ENCODE data around the gene EIPR1. TPM values are rescaled to one million over a fixed set of nuclear protein-coding genes. Genes with fewer than 3 reads are reported as not detected.
A peak's percentile ranks its signal among the peaks of the same experiment; 100 is the strongest.

The EIPR1 gene
- total and polyA plus RNA-seq, 2 of the 13 experiments (the other 11 are each of a cell fraction or from before 2014, with no cell fraction given), result 70.0 to 96.3 TPM

DNA sequence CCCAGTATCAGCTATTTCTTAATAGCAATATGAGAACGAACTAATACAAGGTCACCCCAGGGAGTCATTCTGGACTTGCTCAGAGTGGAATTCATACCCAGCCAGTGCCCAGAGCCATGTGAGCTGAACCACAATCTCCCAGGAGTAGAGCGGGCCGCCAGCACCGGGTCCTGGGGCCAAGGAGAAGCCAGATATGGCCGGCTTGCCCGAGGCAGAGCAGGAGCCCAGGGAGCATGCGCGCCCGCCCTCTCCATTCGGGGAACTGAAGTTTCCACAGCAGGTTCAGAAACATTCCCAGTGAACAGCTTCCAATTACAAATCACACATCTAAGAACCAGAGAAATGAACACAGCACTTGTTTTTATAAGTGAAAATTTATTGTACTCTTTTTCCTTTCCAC, 37.5 kb downstream of the EIPR1 start:
- Histone ChIP-seq H4K20me1 (ENCODE audit: insufficient read depth, low read length) (no peaks in the 10 kb centered on the region), H2AFZ (ENCODE audit: low read length) (no peak overlapping the region), H3K36me3 (replicated peaks in 1 of 2; ENCODE audit: control insufficient read depth in 1 of 2, insufficient read depth in 2 of 2, low read length in 2 of 2) (peaks cover 13 to 39% of the 10 kb centered on the region in 2 experiments), H3K27me3 (ENCODE audit: control insufficient read depth in 1 of 2, insufficient read depth in 2 of 2, low read length in 2 of 2) (no peaks in the 10 kb centered on the region), H3K9me3 (ENCODE audit: low read length) (no peaks in the 10 kb centered on the region), H3K9ac (ENCODE audit: insufficient read depth, low read depth, low read length) (no peak overlapping the region), H3K27ac (ENCODE audit: extremely low read length, insufficient read depth, low read length) (no peak overlapping the region), H3K4me3 (replicated peaks in 1 of 3; ENCODE audit: insufficient read depth in 1 of 3, low read depth in 2 of 3, low read length in 3 of 3) (no peak overlapping the region), H3K79me2 (ENCODE audit: insufficient read depth, low read length) (no peaks in the 10 kb centered on the region), H3K4me1 (ENCODE audit: insufficient read depth, low read length) (no peaks in the 10 kb centered on the region), H3K4me2 (ENCODE audit: low read depth, low read length) (no peak overlapping the region)
- POLR2A ChIA-PET, result no interaction called here
- intact Hi-C loops (cut with micrococcal nuclease; ENCODE audit: unreplicated experiment), result no loop called here
- BruUV-seq (replicated peaks), result no TSS peak
- ATAC-seq, result no peak
- in situ Hi-C loops (cut with HindIII; ENCODE audit: extremely low pct_ligation_motif_present, low pct_unique_long_range_greater_than_20kb), result no loop called here
- CTCF ChIA-PET (ENCODE audit: low intra/inter-chr PET ratio, low total read pairs), result no interaction called here
- FAIRE-seq, result no peak
- TF ChIP-seq FOXC1 (CRISPR knock-in tag; IDR thresholded peaks at IDR 0.05; ENCODE audit: borderline replicate concordance), result no peak
- TF ChIP-seq TP53 (CRISPR knock-in tag; conservative IDR thresholded peaks at IDR 0.05), result no peak
- TF ChIP-seq ZNF180 (CRISPR knock-in tag; IDR thresholded peaks at IDR 0.05; ENCODE audit: borderline replicate concordance, low read depth), result no peak
- TF ChIP-seq RORA (CRISPR knock-in tag; IDR thresholded peaks at IDR 0.05), result no peak
- no peak for TF ChIP-seq GLI4 (CRISPR knock-in tag; IDR thresholded peaks at IDR 0.05; ENCODE audit: borderline replicate concordance)
- TF ChIP-seq THYN1 (CRISPR knock-in tag; IDR thresholded peaks at IDR 0.05; ENCODE audit: borderline replicate concordance, low read depth), result no peak
- no peak for TF ChIP-seq ZNF431 (CRISPR knock-in tag; IDR thresholded peaks at IDR 0.05; ENCODE audit: borderline replicate concordance, low read depth)
- 98% methylated on average over 10 of the region's 10 CpGs for WGBS (ENCODE audit: low lambda C conversion rate)
- no peak for DNase-seq (ENCODE audit: low spot score)

DNA sequence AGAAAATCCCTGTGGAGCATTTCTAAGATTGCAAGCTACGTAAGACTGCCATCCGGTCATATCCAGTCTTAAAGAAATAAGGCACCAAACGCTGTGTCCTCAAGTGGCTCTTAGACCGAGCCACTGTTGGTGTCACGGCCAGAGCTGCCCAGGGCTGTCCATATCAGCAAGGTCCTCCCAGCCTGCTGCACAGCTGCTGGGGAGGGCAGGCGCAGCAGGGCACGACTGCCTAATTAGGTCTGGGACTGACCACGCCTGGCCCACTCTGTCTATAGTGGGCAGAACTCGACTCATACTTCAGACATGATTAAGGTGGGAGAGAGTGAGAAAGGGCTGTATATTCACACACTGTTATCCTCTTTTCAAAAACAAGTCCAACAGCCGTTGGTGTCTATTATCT, 39.3 kb downstream of the EIPR1 start:
- TF ChIP-seq TP53 (CRISPR knock-in tag; conservative IDR thresholded peaks at IDR 0.05) (no peak), ZNF768 (CRISPR knock-in tag; IDR thresholded peaks at IDR 0.05) (peak; percentile 24; the same call in 1 of the 2 replicates)
- no peaks in the 10 kb centered on the region for H3K4me1 ChIP-seq (ENCODE audit: insufficient read depth, low read length)

More for the DNA sequence above, 39.3 kb downstream of the EIPR1 start:
- H2AFZ ChIP-seq (ENCODE audit: low read length), result no peak overlapping the region
- H3K79me2 ChIP-seq (ENCODE audit: insufficient read depth, low read length), result no peaks in the 10 kb centered on the region
- in situ Hi-C loops (cut with HindIII; ENCODE audit: extremely low pct_ligation_motif_present, low pct_unique_long_range_greater_than_20kb) (no loop called here), intact Hi-C loops (cut with micrococcal nuclease; ENCODE audit: unreplicated experiment) (no loop called here)
- ATAC-seq (no peak), FAIRE-seq (no peak), DNase-seq (ENCODE audit: low spot score) (no peak)
- peaks cover 21 to 47% of the 10 kb centered on the region in 2 experiments for H3K36me3 ChIP-seq (replicated peaks in 1 of 2; ENCODE audit: control insufficient read depth in 1 of 2, insufficient read depth in 2 of 2, low read length in 2 of 2)
- BruUV-seq (replicated peaks), result no TSS peak
- ChIA-PET POLR2A (no interaction called here), CTCF (ENCODE audit: low intra/inter-chr PET ratio, low total read pairs) (no interaction called here)
- H3K4me3 ChIP-seq (replicated peaks in 1 of 3; ENCODE audit: insufficient read depth in 1 of 3, low read depth in 2 of 3, low read length in 3 of 3), result no peak overlapping the region
- H3K9ac ChIP-seq (ENCODE audit: insufficient read depth, low read depth, low read length), result no peak overlapping the region
- no peak overlapping the region for H3K4me2 ChIP-seq (ENCODE audit: low read depth, low read length)
- no peaks in the 10 kb centered on the region for H3K9me3 ChIP-seq (ENCODE audit: low read length)
- WGBS (ENCODE audit: low lambda C conversion rate), result 96% methylated on average over 10 of the region's 10 CpGs
- no peaks in the 10 kb centered on the region for H4K20me1 ChIP-seq (ENCODE audit: insufficient read depth, low read length)
- H3K27ac ChIP-seq (ENCODE audit: extremely low read length, insufficient read depth, low read length), result no peak overlapping the region
- H3K27me3 ChIP-seq (ENCODE audit: control insufficient read depth in 1 of 2, insufficient read depth in 2 of 2, low read length in 2 of 2), result no peaks in the 10 kb centered on the region

Data from HepG2 (cell line).